Neutrophil (primary cell): Measurements from ENCODE around the gene OTUD3.

Experiments used
- H3K27ac ChIP-seq: fragments of 200-600 bp; sonication (generic); 2 replicates; pipeline ENCODE4 v1.5.1; 2016; ENCODE audit warnings: mild to moderate bottlenecking, moderate library complexity
- H3K27me3 ChIP-seq: fragments of 200-600 bp; sonication (generic); 2 replicates; pipeline ENCODE4 v1.6.0; 2016; ENCODE audit warnings: mild to moderate bottlenecking
- H3K36me3 ChIP-seq: fragments of 200-600 bp; sonication (generic); 2 replicates; pipeline ENCODE4 v1.5.1; 2017
- H3K4me1 ChIP-seq, 2 experiments: fragments of 200-600 bp in 1 of 2; sonication (generic) in 1 of 2; 1 replicate in 1 of 2; 2 replicates in 1 of 2; pipeline versions ENCODE4 v1.5.1 to v1.6.1; 2013 to 2016; ENCODE audit warnings: low read depth in 1 of 2, low read length in 1 of 2, mild to moderate bottlenecking in 1 of 2, moderate library complexity in 1 of 2; ENCODE audit not compliant: control insufficient read depth in 1 of 2, insufficient read depth in 1 of 2
- H3K4me3 ChIP-seq, 2 experiments: fragments of 200-600 bp in 1 of 2; sonication (generic) in 1 of 2; 1 replicate in 1 of 2; 2 replicates in 1 of 2; pipeline ENCODE4 v1.5.1; 2013 to 2016; ENCODE audit warnings: low read depth in 1 of 2, low read length in 1 of 2, mild to moderate bottlenecking in 1 of 2, moderate library complexity in 1 of 2
- H3K9me3 ChIP-seq: fragments of 200-600 bp; sonication (generic); 2 replicates; pipeline ENCODE4 v1.5.1; 2016
- CTCF ChIP-seq: fragments of 200-600 bp; sonication (generic); IDR thresholded peaks from 2 replicates; pipeline ENCODE4 v1.5.1; 2016; ENCODE audit warnings: antibody characterized with exemption

OTUD3 gene

GRCh38 chr1:19920132-19920710, 38.0 kb downstream of the OTUD3 start:
- no peaks in the 10 kb centered on the region for H3K27me3 ChIP-seq
- no peak overlapping the region for H3K4me3 ChIP-seq
- H3K27ac ChIP-seq = no peak overlapping the region
- H3K36me3 ChIP-seq = no peaks in the 10 kb centered on the region
- no peaks in the 10 kb centered on the region for H3K4me1 ChIP-seq
- TF ChIP-seq CTCF = no peak
- H3K9me3 ChIP-seq = no peaks in the 10 kb centered on the region

GRCh38 chr1:19921310-19921709, 39.1 kb downstream of the OTUD3 start:
- TF ChIP-seq CTCF = no peak
- H3K27me3 ChIP-seq = no peaks in the 10 kb centered on the region
- no peaks in the 10 kb centered on the region for H3K36me3 ChIP-seq
- H3K27ac ChIP-seq = no peak overlapping the region
- H3K9me3 ChIP-seq = no peaks in the 10 kb centered on the region
- H3K4me3 ChIP-seq = no peak overlapping the region
- H3K4me1 ChIP-seq = no peaks in the 10 kb centered on the region

- no peak overlapping the region for H3K27ac ChIP-seq
- H3K4me1 ChIP-seq = no peaks in the 10 kb centered on the region
- no peaks in the 10 kb centered on the region for H3K36me3 ChIP-seq
- H3K27me3 ChIP-seq = no peaks in the 10 kb centered on the region
- no peaks in the 10 kb centered on the region for H3K9me3 ChIP-seq
- H3K4me3 ChIP-seq = no peak overlapping the region
- no peak for TF ChIP-seq CTCF
These were observed 40.0 kb downstream of the OTUD3 start for GRCh38 chr1:19922015-19922688.

- no peaks in the 10 kb centered on the region for H3K27me3 ChIP-seq
- H3K4me1 ChIP-seq = no peaks in the 10 kb centered on the region
- H3K9me3 ChIP-seq = no peaks in the 10 kb centered on the region
- TF ChIP-seq CTCF = no peak
- no peak within 1 kb of the TSS for H3K4me3 ChIP-seq
- no peaks in the 10 kb centered on the region for H3K36me3 ChIP-seq
- no peak within 1 kb of the TSS for H3K27ac ChIP-seq
These were observed 41.1 kb downstream of the OTUD3 start, which contains the start of gene PLA2G2E for GRCh38 chr1:19923137-19923952. TSS of gene PLA2G2E (minus strand) at chr1:19923617. CDS start at chr1:19923559, 58 bp downstream.

- no peaks in the 10 kb centered on the region for H3K4me1 ChIP-seq
- no peaks in the 10 kb centered on the region for H3K27me3 ChIP-seq
- H3K36me3 ChIP-seq = no peaks in the 10 kb centered on the region
- H3K27ac ChIP-seq = no peak overlapping the region
- TF ChIP-seq CTCF = no peak
- H3K9me3 ChIP-seq = no peaks in the 10 kb centered on the region
- no peak overlapping the region for H3K4me3 ChIP-seq
These were observed 41.8 kb downstream of the OTUD3 start for GRCh38 chr1:19923953-19924346.
